ENCODE data around the gene STAT5A. TPM values are rescaled to one million over a fixed set of nuclear protein-coding genes. Genes with fewer than 3 reads are reported as not detected.

STAT5A gene
- total and polyA plus RNA-seq, 9 of the 15 experiments (the other 6 are each of a cell fraction or from before 2014, with no cell fraction given): 79.9 to 415 (median 196) TPM

DNA sequence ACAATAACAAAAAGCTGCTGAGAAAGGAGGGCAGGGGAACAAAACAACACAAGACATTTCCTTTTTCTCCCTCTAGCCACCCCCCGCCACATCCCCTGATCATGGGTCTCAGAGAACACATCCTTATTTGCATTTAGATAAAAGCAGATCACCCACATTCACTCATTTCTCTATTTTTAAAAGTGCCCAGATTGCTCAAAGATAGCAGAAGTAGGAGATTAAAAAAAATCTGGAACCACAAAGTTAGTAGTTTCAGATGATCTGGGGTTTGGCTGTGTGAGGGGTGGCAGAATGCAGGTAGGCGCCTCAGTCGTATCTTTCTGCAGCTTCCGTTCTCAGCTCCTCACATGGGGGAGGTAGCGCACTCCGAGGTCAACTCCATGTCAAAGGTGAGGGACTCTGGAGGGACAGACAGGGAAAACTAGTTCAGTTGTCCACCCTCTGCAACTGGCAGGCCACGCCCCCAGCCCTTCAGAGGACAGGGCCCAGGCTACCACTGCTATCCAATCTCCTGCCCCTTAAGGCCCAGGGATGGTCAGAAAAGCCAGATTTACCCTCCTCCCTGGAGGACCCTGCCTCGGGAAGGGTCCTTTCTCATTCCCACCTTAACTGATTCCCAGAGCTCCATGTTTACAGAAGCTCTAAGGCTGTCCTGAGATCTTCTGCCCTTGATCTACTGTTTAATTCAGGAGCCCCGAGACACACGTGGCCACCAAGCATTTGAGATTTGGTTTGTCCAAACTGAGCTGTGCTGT, 27.3 kb downstream of the STAT5A start (continued):
- TF ChIP-seq ZNF76 (CRISPR knock-in tag; IDR thresholded peaks at IDR 0.05; ENCODE audit: borderline replicate concordance) (peak; percentile 45; the same call in 1 of the 2 replicates), NR3C1 (CRISPR knock-in tag; IDR thresholded peaks at IDR 0.05) (no peak), PKNOX1 (IDR thresholded peaks at IDR 0.05) (peak; percentile 71), SETDB1 (IDR thresholded peaks at IDR 0.05; ENCODE audit: low read length) (no peak), MCM3 (IDR thresholded peaks at IDR 0.05) (no peak), NFATC3 (IDR thresholded peaks at IDR 0.05) (0 out of 2 replicates have a peak, but pooled peaks have one; percentile 54), BCLAF1 (IDR thresholded peaks at IDR 0.05; ENCODE audit: borderline replicate concordance in 1 of 2, control insufficient read depth in 1 of 2, low read depth in 2 of 2, low read length in 1 of 2) (0 out of 4 replicates have a peak, but pooled peaks of 1 of the 2 experiments have one; percentile 61), NELFE (IDR thresholded peaks at IDR 0.05; ENCODE audit: insufficient read depth, insufficient read length) (no peak), TBL1XR1 (IDR thresholded peaks at IDR 0.05; ENCODE audit: low read length in 2 of 2) (peak; percentile 71 to 81; a peak in 3 of 4 replicates), ZNF584 (CRISPR knock-in tag; IDR thresholded peaks at IDR 0.05; ENCODE audit: low read depth) (peak; percentile 41), E2F3 (CRISPR knock-in tag; IDR thresholded peaks at IDR 0.05) (peak; percentile 60; the same call in 1 of the 2 replicates), KDM1A (IDR thresholded peaks at IDR 0.05) (peak; percentile 68), ETV5 (CRISPR knock-in tag; IDR thresholded peaks at IDR 0.05; ENCODE audit: low read depth) (peak; percentile 89), ZNF583 (CRISPR knock-in tag; IDR thresholded peaks at IDR 0.05) (peak; percentile 91), HES1 (IDR thresholded peaks at IDR 0.05; ENCODE audit: low read depth) (0 out of 2 replicates have a peak, but pooled peaks have one; percentile 20), NR4A1 (CRISPR knock-in tag; IDR thresholded peaks at IDR 0.05) (peak; percentile 80; the same call in 1 of the 2 replicates), NR4A1 (tag; IDR thresholded peaks at IDR 0.05) (0 out of 2 replicates have a peak, but pooled peaks have one; percentile 48)
- TF ChIP-seq, protein P1, sequence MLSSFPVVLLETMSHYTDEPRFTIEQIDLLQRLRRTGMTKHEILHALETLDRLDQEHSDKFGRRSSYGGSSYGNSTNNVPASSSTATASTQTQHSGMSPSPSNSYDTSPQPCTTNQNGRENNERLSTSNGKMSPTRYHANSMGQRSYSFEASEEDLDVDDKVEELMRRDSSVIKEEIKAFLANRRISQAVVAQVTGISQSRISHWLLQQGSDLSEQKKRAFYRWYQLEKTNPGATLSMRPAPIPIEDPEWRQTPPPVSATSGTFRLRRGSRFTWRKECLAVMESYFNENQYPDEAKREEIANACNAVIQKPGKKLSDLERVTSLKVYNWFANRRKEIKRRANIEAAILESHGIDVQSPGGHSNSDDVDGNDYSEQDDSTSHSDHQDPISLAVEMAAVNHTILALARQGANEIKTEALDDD (IDR thresholded peaks at IDR 0.05): peak; percentile 93
- TF ChIP-seq, protein P2, sequence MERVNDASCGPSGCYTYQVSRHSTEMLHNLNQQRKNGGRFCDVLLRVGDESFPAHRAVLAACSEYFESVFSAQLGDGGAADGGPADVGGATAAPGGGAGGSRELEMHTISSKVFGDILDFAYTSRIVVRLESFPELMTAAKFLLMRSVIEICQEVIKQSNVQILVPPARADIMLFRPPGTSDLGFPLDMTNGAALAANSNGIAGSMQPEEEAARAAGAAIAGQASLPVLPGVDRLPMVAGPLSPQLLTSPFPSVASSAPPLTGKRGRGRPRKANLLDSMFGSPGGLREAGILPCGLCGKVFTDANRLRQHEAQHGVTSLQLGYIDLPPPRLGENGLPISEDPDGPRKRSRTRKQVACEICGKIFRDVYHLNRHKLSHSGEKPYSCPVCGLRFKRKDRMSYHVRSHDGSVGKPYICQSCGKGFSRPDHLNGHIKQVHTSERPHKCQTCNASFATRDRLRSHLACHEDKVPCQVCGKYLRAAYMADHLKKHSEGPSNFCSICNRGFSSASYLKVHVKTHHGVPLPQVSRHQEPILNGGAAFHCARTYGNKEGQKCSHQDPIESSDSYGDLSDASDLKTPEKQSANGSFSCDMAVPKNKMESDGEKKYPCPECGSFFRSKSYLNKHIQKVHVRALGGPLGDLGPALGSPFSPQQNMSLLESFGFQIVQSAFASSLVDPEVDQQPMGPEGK (CRISPR knock-in tag; IDR thresholded peaks at IDR 0.05; ENCODE audit: borderline replicate concordance): no peak

Measured in K562 (cell line).